ENCODE measurements around the gene AGT. TPM values are rescaled to one million over a fixed set of nuclear protein-coding genes. Genes with fewer than 3 reads are reported as not detected.
"Not testable (repeated sequence)": the region's sequence is repeated elsewhere in the genome, so short reads cannot be mapped to it uniquely, and the experiment has no call there.

The AGT gene
- polyA plus RNA-seq, 2 of the 4 experiments (the other 2 are of a cell fraction) = 0.06 to 0.18 TPM

DNA sequence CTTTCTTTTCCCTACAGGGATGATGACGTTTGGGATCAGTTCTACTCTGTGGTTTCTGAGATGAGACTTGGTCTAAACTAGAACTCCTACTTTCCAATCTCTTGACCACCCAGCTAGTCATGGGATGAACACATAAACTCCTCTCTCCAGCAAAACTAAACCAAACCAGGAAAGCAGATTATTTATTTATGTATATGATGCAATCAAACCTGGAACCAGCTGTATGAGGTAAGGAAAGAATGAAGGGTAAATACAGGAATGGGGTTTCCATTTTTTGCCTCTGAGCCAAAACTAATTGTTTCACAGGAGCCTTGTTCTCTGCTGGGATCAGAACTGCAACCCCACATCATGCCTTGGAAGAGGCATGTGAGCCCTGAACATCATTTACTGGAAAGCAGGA lies 3.3 kb upstream of the AGT start:
- WGBS (ENCODE audit: missing lambda C conversion rate) = 9% methylated on average over 1 of the region's 1 CpG
- Histone ChIP-seq H3K4me3 (no peak overlapping the region), H3K9me3 (no peaks in the 10 kb centered on the region; the same call in 2 of the 3 replicates), H3K4me1 (peaks cover 6% of the 10 kb centered on the region; the same call in 2 of the 3 replicates), H3K4me2 (no peak overlapping the region), H3K27ac (no peak overlapping the region)
- FAIRE-seq (no peak), DNase-seq (ENCODE audit: low read depth in 1 of 2, low spot score in 1 of 2) (no peak), ATAC-seq (no peak)
- CTCF ChIA-PET = interaction anchor here (1.5 kb wide), 1 partner anchor 15 kb away, joined by 3 read pairs; no protein-coding TSS in a partner anchor
- TF ChIP-seq SREBF2 (IDR thresholded peaks at IDR 0.05) (no peak), FOXS1 (CRISPR knock-in tag; IDR thresholded peaks at IDR 0.05) (no peak), CEBPB (IDR thresholded peaks at IDR 0.05) (no peak), CBX2 (IDR thresholded peaks at IDR 0.05; ENCODE audit: borderline replicate concordance, low read depth) (no peak), CBX8 (IDR thresholded peaks at IDR 0.05) (no peak), RFX5 (IDR thresholded peaks at IDR 0.05) (no peak), FOSB (CRISPR knock-in tag; IDR thresholded peaks at IDR 0.05) (no peak), PHF8 (IDR thresholded peaks at IDR 0.05; ENCODE audit: borderline replicate concordance, low read depth) (no peak), EP300 (IDR thresholded peaks at IDR 0.05) (no peak)
- TF ChIP-seq, protein P1, sequence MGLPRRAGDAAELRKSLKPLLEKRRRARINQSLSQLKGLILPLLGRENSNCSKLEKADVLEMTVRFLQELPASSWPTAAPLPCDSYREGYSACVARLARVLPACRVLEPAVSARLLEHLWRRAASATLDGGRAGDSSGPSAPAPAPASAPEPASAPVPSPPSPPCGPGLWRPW (IDR thresholded peaks at IDR 0.05) = no peak
- TF ChIP-seq, protein P2, sequence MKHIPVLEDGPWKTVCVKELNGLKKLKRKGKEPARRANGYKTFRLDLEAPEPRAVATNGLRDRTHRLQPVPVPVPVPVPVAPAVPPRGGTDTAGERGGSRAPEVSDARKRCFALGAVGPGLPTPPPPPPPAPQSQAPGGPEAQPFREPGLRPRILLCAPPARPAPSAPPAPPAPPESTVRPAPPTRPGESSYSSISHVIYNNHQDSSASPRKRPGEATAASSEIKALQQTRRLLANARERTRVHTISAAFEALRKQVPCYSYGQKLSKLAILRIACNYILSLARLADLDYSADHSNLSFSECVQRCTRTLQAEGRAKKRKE (CRISPR knock-in tag; IDR thresholded peaks at IDR 0.05; ENCODE audit: low read depth) = no peak
- POLR2A ChIA-PET = no interaction called here

DNA sequence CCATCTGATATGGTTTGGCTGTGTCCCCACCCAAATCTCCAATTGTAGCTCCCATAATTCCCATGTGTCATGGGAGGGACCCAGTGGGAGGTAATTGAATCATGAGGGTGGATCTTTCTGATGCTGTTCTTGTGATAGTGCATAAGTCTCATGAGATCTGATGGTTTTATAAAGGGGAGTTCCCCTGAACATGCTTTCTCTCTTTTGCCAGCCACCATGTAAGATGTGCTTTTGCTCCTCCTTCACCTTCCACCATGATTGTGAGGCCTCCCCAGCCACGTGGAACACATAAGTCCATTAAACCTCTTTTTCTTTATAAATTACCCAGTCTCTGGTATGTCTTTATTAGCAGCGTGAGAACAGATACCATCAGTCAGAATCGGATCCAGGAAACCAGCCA lies 2.5 kb upstream of the AGT start:
- H3K27ac ChIP-seq, CTCF ChIA-PET: not testable (repeated sequence)

DNA sequence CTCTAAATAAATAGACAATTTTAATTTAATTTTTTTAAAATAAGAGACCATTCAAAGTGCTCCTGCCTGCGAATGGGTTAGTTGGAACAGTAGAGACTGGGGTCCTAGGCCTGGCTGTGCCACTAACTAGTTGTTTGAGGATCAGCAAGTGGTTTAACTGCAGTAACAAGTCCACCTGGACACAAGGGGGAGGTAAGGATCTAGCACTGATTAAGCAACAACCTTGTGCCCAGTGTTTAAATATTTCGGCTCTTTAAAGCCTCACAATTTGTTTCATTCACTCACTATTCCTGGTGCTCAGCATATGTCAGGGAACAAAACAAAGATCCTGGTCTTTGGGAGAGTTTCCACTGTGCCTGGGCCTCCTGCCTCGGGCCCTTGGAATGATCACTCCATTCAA lies 1.6 kb upstream of the AGT start:
- DNase-seq (ENCODE audit: low read depth in 1 of 2, low spot score in 1 of 2) = no peak
- H3K9me3 ChIP-seq = no peaks in the 10 kb centered on the region
- H3K4me2 ChIP-seq = no peak overlapping the region
- no peak overlapping the region for H3K27ac ChIP-seq
- POLR2A ChIA-PET = interaction anchor here (0.6 kb wide), 1 partner anchor 153 kb away, joined by 3 read pairs; the partner anchor contains the start of gene C1orf198
- FAIRE-seq = no peak
- no peak for ATAC-seq
- WGBS (ENCODE audit: missing lambda C conversion rate) = 42% methylated on average over 3 of the region's 3 CpGs
- H3K4me1 ChIP-seq = peaks cover 6% of the 10 kb centered on the region; the same call in 2 of the 3 replicates
- CTCF ChIA-PET = no interaction called here
- no peak overlapping the region for H3K4me3 ChIP-seq
- TF ChIP-seq ZC3H11A (IDR thresholded peaks at IDR 0.05) = no peak

More for the DNA sequence above, 2.5 kb upstream of the AGT start:
- H3K4me2 ChIP-seq; ATAC-seq; FAIRE-seq; H3K4me3 ChIP-seq; POLR2A ChIA-PET; DNase-seq (ENCODE audit: low read depth in 1 of 2, low spot score in 1 of 2); H3K9me3 ChIP-seq; H3K4me1 ChIP-seq: not testable (repeated sequence)
- TF ChIP-seq ZFP36 (IDR thresholded peaks at IDR 0.05; ENCODE audit: borderline replicate concordance, partially characterized antibody) = peak; percentile 21
- 51% methylated on average over 3 of the region's 3 CpGs for WGBS (ENCODE audit: missing lambda C conversion rate)

DNA sequence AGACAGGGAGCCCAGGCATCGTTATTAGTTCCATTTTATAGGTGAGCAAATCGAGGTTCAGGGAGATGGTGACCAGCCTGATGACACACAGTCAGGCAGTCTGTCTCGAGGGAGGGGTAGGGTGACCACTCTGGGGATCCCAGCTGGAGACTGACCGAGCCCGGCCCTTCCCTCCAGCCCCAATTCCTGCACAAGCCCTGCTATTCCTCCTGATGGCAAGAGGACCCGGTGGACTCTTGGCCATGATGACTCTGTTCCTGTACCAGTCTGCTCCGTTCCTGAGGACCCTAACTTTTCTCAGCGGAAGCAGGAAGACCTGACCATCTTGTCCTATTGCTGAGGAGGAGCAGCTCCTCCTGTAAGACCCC lies 391 bp downstream of the AGT start:
- Histone ChIP-seq H3K27ac (no peak overlapping the region), H3K9me3 (no peaks in the 10 kb centered on the region), H3K4me2 (no peak overlapping the region; the same call in 2 of the 3 replicates), H3K4me1 (peaks cover 10% of the 10 kb centered on the region; the same call in 2 of the 3 replicates), H3K4me3 (no peak overlapping the region)
- no peak for ATAC-seq
- no peak for FAIRE-seq
- POLR2A ChIA-PET = no interaction called here
- CTCF ChIA-PET = no interaction called here
- 53% methylated on average over 8 of the region's 8 CpGs for WGBS (ENCODE audit: missing lambda C conversion rate)
- TF ChIP-seq ZNF302 (CRISPR knock-in tag; IDR thresholded peaks at IDR 0.05) = no peak
- no peak for DNase-seq (ENCODE audit: low read depth in 1 of 2, low spot score in 1 of 2)

DNA sequence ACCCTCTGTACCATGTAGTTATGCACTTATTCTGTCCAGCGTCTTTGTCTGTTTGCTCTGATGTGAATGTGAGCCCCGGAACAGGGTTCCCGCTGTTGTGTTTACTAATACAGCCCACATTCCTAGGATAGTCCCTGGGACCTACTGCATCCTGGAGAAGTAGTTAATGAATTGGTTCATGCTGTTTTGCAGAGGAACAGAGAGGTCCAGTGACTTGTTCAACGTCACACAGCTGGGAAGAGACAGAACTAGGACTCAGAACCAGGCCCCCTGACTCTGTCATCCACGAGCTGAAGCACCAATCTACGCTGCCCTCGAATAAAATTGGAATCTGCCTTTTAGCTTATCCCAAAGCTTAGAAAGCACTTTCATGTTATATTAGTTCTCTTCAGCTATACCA lies 784 bp downstream of the AGT start:
- H3K27ac ChIP-seq = no peak overlapping the region
- ATAC-seq (no peak), DNase-seq (ENCODE audit: low read depth in 1 of 2, low spot score in 1 of 2) (no peak), FAIRE-seq (no peak)
- peaks cover 10% of the 10 kb centered on the region; the same call in 2 of the 3 replicates for H3K4me1 ChIP-seq
- POLR2A ChIA-PET = no interaction called here
- 66% methylated on average over 7 of the region's 7 CpGs for WGBS (ENCODE audit: missing lambda C conversion rate)
- no peak overlapping the region for H3K4me3 ChIP-seq
- TF ChIP-seq MAZ (IDR thresholded peaks at IDR 0.05; ENCODE audit: borderline replicate concordance, low read depth, low read length) (no peak), EHMT2 (IDR thresholded peaks at IDR 0.05; ENCODE audit: low read depth) (no peak), RARB (CRISPR knock-in tag; IDR thresholded peaks at IDR 0.05) (no peak), CHD2 (IDR thresholded peaks at IDR 0.05; ENCODE audit: low read length, partially characterized antibody) (no peak)
- TF ChIP-seq, protein P3, sequence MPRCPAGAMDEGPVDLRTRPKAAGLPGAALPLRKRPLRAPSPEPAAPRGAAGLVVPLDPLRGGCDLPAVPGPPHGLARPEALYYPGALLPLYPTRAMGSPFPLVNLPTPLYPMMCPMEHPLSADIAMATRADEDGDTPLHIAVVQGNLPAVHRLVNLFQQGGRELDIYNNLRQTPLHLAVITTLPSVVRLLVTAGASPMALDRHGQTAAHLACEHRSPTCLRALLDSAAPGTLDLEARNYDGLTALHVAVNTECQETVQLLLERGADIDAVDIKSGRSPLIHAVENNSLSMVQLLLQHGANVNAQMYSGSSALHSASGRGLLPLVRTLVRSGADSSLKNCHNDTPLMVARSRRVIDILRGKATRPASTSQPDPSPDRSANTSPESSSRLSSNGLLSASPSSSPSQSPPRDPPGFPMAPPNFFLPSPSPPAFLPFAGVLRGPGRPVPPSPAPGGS (IDR thresholded peaks at IDR 0.05) = no peak
- H3K4me2 ChIP-seq = no peak overlapping the region
- H3K9me3 ChIP-seq = no peaks in the 10 kb centered on the region
- CTCF ChIA-PET = no interaction called here

Measured in A549 (cell line).